T-cell (primary cell): ENCODE data around the gene CRLF1. TPM values are rescaled to one million over a fixed set of nuclear protein-coding genes. Genes with fewer than 3 reads are reported as not detected.

Experiments
- ATAC-seq, 4 experiments: fragments of 200-7000 bp in 3 of 4; fragments of 150-1000 bp in 1 of 4; cut with Tn5 transposase; replicated peaks in 1 of 4; 1 replicate in 3 of 4; 2 replicates in 1 of 4; pipeline ENCODE4 v1.10.0; 2021; ENCODE audit warnings: moderate library complexity in 3 of 4, mild to moderate bottlenecking in 2 of 4, moderate number of reproducible peaks in 1 of 4
- CTCF ChIA-PET, 2 donors: fragments of 300-600 bp; sonication (Branson Sonifier 250); formaldehyde crosslinking; loops; one replicate each; lab custom pipeline; 2022; ENCODE audit warnings: antibody characterized with exemption in 2 of 2; lab: Charles Lee
- POLR2A ChIA-PET, 2 donors: fragments of 300-600 bp; sonication (Branson Sonifier 250); formaldehyde crosslinking; loops; one replicate each; lab custom pipeline; 2022; ENCODE audit warnings: antibody characterized with exemption in 2 of 2; lab: Charles Lee
- DNase-seq, 35 experiments: peaks; one replicate each; pipeline versions ENCODE4 v3.0.0 to v3.0.0-alpha.2; 2013 to 2023
- H3K27ac ChIP-seq: one replicate; pipeline ENCODE4 v1.5.1; 2013; ENCODE audit warnings: low read length
- H3K27me3 ChIP-seq, 2 experiments: replicated peaks in 1 of 2; 1 replicate in 1 of 2; 2 replicates in 1 of 2; pipeline versions ENCODE4 v1.6.1 to v1.7.0; 2013; ENCODE audit warnings: low read length in 1 of 2, mixed read lengths in 1 of 2; ENCODE audit not compliant: control insufficient read depth in 2 of 2, insufficient read depth in 2 of 2; ENCODE audit errors: extremely low read depth in 1 of 2
- H3K36me3 ChIP-seq, 2 donors: 1 replicate in 1 of 2; 2 replicates in 1 of 2; pipeline versions ENCODE4 v1.6.1 to v1.7.0; 2013; ENCODE audit warnings: low read length in 1 of 2; ENCODE audit not compliant: control insufficient read depth in 2 of 2, insufficient read depth in 1 of 2; ENCODE audit errors: extremely low read depth in 1 of 2
- H3K4me1 ChIP-seq, 2 experiments: 1 replicate in 1 of 2; 2 replicates in 1 of 2; pipeline versions ENCODE4 v1.6.1 to v1.7.0; 2013; ENCODE audit warnings: low read length in 2 of 2, mixed read lengths in 1 of 2; ENCODE audit not compliant: insufficient read depth in 2 of 2, control insufficient read depth in 1 of 2; ENCODE audit errors: extremely low read depth in 1 of 2
- H3K4me3 ChIP-seq, 2 donors: 1 replicate in 1 of 2; 2 replicates in 1 of 2; pipeline versions ENCODE4 v1.5.1 to v1.7.0; 2013; ENCODE audit warnings: mild to moderate bottlenecking in 2 of 2, low read length in 1 of 2, moderate library complexity in 1 of 2; ENCODE audit not compliant: control insufficient read depth in 1 of 2; ENCODE audit errors: extremely low read depth in 1 of 2
- H3K9me3 ChIP-seq: 2 replicates; pipeline ENCODE4 v1.7.0; 2013
- H3K27ac Mint-ChIP-seq, 2 donors: one replicate each; pipeline ENCODE4 v1.8.0; 2020 to 2021; ENCODE audit warnings: mild to moderate bottlenecking in 2 of 2, mixed read lengths in 2 of 2
- H3K27me3 Mint-ChIP-seq, 2 donors: one replicate each; pipeline ENCODE4 v1.8.0; 2021 to 2022; ENCODE audit warnings: mixed read lengths in 2 of 2
- H3K36me3 Mint-ChIP-seq: one replicate; pipeline ENCODE4 v1.8.0; 2021; ENCODE audit warnings: mixed read lengths
- H3K4me1 Mint-ChIP-seq, 3 donors: one replicate each; pipeline ENCODE4 v1.8.0; 2020 to 2022; ENCODE audit warnings: mixed read lengths in 3 of 3, mild to moderate bottlenecking in 1 of 3
- H3K4me3 Mint-ChIP-seq, 3 donors: one replicate each; pipeline ENCODE4 v1.8.0; 2020 to 2022; ENCODE audit warnings: mild to moderate bottlenecking in 3 of 3, mixed read lengths in 3 of 3, moderate library complexity in 3 of 3
- H3K9me3 Mint-ChIP-seq, 3 donors: one replicate each; pipeline ENCODE4 v1.8.0; 2020 to 2022; ENCODE audit warnings: mixed read lengths in 3 of 3
- WGBS: methylation state at CpG from one replicate; pipeline ENCODE4 v1.1.5; 2013; ENCODE audit warnings: missing lambda C conversion rate; ENCODE audit not compliant: insufficient coverage; 5-methylcytosine and 5-hydroxymethylcytosine counted together
- total RNA-seq, 35 experiments: library from RNA in 6 of 35; stranded (reverse) in 6 of 35; fragments of 120-200 nt in 1 of 35; gene quantifications; one replicate each; pipeline versions ENCODE4 v1.2.1 to v1.2.4 and lab custom pipeline; 2013 to 2026

Gene CRLF1, protein sequence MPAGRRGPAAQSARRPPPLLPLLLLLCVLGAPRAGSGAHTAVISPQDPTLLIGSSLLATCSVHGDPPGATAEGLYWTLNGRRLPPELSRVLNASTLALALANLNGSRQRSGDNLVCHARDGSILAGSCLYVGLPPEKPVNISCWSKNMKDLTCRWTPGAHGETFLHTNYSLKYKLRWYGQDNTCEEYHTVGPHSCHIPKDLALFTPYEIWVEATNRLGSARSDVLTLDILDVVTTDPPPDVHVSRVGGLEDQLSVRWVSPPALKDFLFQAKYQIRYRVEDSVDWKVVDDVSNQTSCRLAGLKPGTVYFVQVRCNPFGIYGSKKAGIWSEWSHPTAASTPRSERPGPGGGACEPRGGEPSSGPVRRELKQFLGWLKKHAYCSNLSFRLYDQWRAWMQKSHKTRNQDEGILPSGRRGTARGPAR
- total RNA-seq (under 1 TPM in 2 of 5 donors, not detected in 3; 0.56 to 0.73 TPM), total RNA-seq (lab: John Stamatoyannopoulos, UW) (0 to 0.37 (median 0) reads per million in 29 experiments)
- not detected for total RNA-seq (2013)

DNA sequence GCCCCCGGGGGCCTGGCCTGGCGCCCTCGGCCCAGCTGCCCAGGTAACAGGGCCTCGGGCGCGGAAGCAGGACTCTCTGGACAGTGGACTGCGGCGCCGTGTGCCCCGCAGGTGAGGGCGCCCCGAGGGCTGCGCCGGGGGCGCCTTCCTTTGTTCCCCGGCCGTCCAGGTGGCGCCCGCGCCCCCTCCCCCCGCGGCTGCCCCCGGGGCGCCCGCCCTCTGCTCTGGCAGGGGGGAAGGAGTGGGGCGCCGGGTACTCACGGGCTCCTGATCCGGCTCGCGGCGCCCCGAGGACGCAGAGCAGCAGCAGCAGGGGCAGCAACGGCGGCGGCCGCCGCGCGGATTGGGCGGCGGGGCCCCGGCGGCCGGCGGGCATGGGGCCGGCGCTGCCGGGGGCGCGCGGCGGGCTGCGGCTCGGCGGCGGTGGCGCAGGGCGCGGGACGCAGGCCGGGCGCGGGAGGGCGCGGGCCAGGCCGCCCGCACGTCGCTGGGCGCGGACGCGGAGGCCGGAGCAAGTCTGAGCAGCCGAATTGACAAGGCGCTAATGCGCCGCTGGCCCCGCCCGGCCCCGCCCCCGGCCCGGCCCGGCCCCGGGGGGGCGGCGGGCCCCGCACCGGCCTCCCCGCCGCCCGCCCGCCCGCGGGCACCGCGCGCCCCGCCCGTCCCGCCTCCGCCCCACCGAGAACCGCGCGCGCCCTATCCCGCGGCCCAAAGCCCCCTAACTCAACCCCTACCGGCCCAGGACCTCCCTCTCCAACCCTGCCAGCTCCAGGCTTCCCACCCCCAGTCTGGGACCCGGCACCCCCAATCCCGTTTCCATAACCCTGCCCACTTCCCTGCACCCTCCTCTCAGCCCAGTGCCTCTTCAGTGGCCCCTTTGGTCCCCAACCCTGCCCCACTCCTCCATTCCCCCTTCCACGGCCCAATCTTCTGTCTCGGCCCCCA lies at the start of gene CRLF1:
TSS of gene CRLF1 (minus strand) at position 519 of the 945 bp plus-strand sequence. CDS start at position 376, 143 bp downstream.
- H3K27me3 Mint-ChIP-seq: peaks cover 47 to 71% of the 10 kb centered on the region in 2 donors
- H3K27ac Mint-ChIP-seq: no peak within 1 kb of the TSS
- no peaks in the 10 kb centered on the region for H3K9me3 ChIP-seq
- H3K36me3 Mint-ChIP-seq: no peaks in the 10 kb centered on the region
- peaks cover 7 to 30% (median 16%) of the 10 kb centered on the region in 3 donors for H3K4me1 Mint-ChIP-seq
- H3K9me3 Mint-ChIP-seq: no peaks in the 10 kb centered on the region
- WGBS: 4% methylated on average over 85 of the region's 116 CpGs
- no peak within 1 kb of the TSS for H3K27ac ChIP-seq
- ChIA-PET CTCF (interaction anchor here in 1 of 2 donors (0.6 kb wide), 1 partner anchor 50 kb away, joined by 3 read pairs; no protein-coding TSS in a partner anchor), POLR2A (no interaction called here)
- H3K27me3 ChIP-seq: peaks cover 14 to 89% of the 10 kb centered on the region in 2 experiments
- peak within 1 kb of the TSS in 2 of 3 donors; percentile 21 to 52 for H3K4me3 Mint-ChIP-seq
- peaks cover 0 to 36% of the 10 kb centered on the region in 2 experiments for H3K4me1 ChIP-seq
- H3K4me3 ChIP-seq: no peak within 1 kb of the TSS
- ATAC-seq (no peak), DNase-seq (no peak)
- H3K36me3 ChIP-seq: no peaks in the 10 kb centered on the region

DNA sequence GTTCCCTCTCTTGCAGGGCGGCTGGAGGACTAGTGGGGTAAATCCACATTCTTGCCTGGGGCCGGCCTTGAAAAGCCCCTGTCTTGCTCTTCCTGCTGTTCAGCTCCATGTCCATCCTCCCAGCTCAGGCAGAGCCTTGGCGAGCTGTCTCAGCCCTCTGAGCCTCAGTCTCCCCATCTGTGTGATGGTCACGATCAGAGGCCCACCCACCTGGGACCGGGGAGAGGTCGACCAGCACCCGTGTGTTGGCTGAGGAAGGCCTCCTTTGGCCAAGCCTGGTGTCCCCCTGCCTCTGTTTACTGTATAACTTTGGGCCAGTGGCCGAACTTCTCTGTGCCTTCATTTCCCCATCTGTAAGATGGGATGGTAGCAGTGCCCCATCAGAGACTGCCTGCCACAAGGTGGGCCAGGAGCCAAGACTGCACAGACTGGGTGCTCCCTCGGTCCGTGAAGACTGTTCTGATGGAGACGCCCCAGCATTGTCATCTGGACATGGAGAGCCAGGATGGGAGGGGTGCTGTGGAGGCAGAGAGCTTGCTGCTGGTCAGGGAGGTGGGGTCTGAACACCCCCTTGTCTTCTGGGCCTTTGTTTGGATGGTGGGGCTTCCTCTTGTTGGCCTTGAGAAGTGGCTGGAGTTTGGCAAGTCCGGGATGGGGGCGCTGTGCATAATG lies 48.7 kb upstream of the CRLF1 start:
- no peak for ATAC-seq
- Mint-ChIP-seq H3K4me1 (peaks cover 10 to 36% (median 23%) of the 10 kb centered on the region in 3 donors), H3K27ac (no peak overlapping the region), H3K4me3 (no peak overlapping the region), H3K36me3 (no peaks in the 10 kb centered on the region), H3K9me3 (no peaks in the 10 kb centered on the region), H3K27me3 (no peaks in the 10 kb centered on the region)
- no peaks in the 10 kb centered on the region for H3K27me3 ChIP-seq
- H3K27ac ChIP-seq: no peak overlapping the region
- H3K4me1 ChIP-seq: peaks cover 0 to 8% of the 10 kb centered on the region in 2 experiments
- ChIA-PET POLR2A (no interaction called here), CTCF (no interaction called here)
- no peak overlapping the region for H3K4me3 ChIP-seq
- no peak for DNase-seq
- WGBS: 98% methylated on average over 9 of the region's 13 CpGs
- H3K9me3 ChIP-seq: no peaks in the 10 kb centered on the region
- peaks cover 0 to 5% of the 10 kb centered on the region in 2 donors for H3K36me3 ChIP-seq

DNA sequence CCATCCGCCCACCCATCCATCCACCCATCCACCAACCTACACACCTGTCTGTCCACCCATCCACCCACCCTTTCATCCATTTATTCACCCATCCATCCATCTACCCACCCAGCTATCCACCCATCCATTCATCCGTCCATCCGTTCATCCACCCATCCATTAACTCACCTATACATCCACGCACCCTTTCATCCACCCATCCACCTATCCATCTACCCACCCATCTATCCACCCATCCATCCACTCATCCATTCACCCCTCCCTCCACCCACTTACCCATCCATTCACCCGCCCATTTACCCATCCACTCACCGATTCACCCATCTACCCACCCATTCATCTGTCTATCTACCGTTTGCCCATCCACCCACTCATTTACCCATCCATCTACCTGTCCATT lies 47.9 kb upstream of the CRLF1 start:
- Mint-ChIP-seq H3K4me1 (peaks cover 15 to 41% (median 28%) of the 10 kb centered on the region in 3 donors), H3K4me3 (no peak overlapping the region), H3K27me3 (no peaks in the 10 kb centered on the region), H3K9me3 (no peaks in the 10 kb centered on the region), H3K27ac (no peak overlapping the region), H3K36me3 (peaks cover 5% of the 10 kb centered on the region)
- ChIA-PET POLR2A (no interaction called here), CTCF (no interaction called here)
- no peak for ATAC-seq
- no peaks in the 10 kb centered on the region for H3K9me3 ChIP-seq
- no peaks in the 10 kb centered on the region for H3K27me3 ChIP-seq
- H3K4me3 ChIP-seq: no peak overlapping the region
- peaks cover 0 to 8% of the 10 kb centered on the region in 2 donors for H3K36me3 ChIP-seq
- 94% methylated on average over 7 of the region's 7 CpGs for WGBS
- H3K4me1 ChIP-seq: peaks cover 0 to 9% of the 10 kb centered on the region in 2 experiments
- H3K27ac ChIP-seq: no peak overlapping the region
- DNase-seq: no peak

DNA sequence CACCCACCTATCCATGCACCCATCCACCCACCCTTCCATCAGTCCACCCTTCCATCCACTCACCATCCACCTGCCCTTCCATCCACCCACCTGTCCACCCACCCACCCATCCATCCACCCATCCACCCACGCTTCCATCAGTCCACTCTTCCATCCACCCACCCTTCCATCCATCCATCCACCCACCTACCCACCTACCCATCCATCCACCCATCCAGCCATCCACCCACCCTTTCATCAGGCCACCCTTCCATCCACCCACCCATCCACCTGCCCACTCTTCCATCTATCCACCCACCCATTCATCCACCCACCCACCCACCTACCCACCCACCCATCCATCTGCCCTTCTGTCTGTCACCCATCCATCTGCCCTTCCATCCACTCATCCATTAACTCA lies 47.3 kb upstream of the CRLF1 start:
- H3K36me3 Mint-ChIP-seq: peaks cover 5% of the 10 kb centered on the region
- WGBS: 100% methylated on average over 1 of the region's 1 CpG
- H3K27ac ChIP-seq: no peak overlapping the region
- no peaks in the 10 kb centered on the region for H3K9me3 ChIP-seq
- ChIA-PET CTCF (no interaction called here), POLR2A (no interaction called here)
- peaks cover 0 to 8% of the 10 kb centered on the region in 2 donors for H3K36me3 ChIP-seq
- ATAC-seq (no peak), DNase-seq (no peak)
- H3K27ac Mint-ChIP-seq: no peak overlapping the region
- no peak overlapping the region for H3K4me3 ChIP-seq
- H3K27me3 Mint-ChIP-seq: no peaks in the 10 kb centered on the region
- H3K27me3 ChIP-seq: no peaks in the 10 kb centered on the region
- H3K4me1 ChIP-seq: peaks cover 0 to 14% of the 10 kb centered on the region in 2 experiments
- peaks cover 15 to 43% (median 28%) of the 10 kb centered on the region in 3 donors for H3K4me1 Mint-ChIP-seq
- H3K9me3 Mint-ChIP-seq: no peaks in the 10 kb centered on the region
- H3K4me3 Mint-ChIP-seq: no peak overlapping the region

DNA sequence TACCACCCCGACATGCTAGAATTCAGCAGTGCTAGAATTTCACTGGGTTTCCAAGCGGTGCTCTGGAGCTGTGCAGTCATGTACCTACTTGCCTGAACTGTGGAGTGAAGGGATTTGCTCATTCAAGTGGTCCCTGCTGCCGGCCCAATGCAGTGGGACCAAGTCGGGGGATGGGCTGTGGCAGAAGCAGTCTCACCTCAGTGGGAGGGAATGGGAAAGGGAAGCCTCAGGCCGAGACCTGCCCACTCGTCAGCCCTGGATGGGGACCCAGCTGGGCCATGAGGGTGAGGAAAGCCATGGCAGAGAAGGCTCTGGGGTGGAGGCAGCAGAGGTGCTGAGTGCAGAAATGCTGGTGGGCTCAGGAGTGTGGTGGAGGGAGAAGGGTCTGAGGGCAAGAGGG lies 45.1 kb upstream of the CRLF1 start:
- POLR2A ChIA-PET: interaction anchor here in 1 of 2 donors (0.6 kb wide), 1 partner anchor 77 kb away, joined by 6 read pairs; no protein-coding TSS in a partner anchor
- CTCF ChIA-PET: no interaction called here

More for the DNA sequence above, 45.1 kb upstream of the CRLF1 start:
- Mint-ChIP-seq H3K27ac (peak overlapping the region in 1 of 2 donors; percentile 22), H3K27me3 (no peaks in the 10 kb centered on the region), H3K36me3 (peaks cover 5% of the 10 kb centered on the region), H3K9me3 (no peaks in the 10 kb centered on the region), H3K4me3 (no peak overlapping the region), H3K4me1 (peaks cover 14 to 41% (median 22%) of the 10 kb centered on the region in 3 donors)
- H3K27ac ChIP-seq: no peak overlapping the region
- H3K4me1 ChIP-seq: peaks cover 0 to 17% of the 10 kb centered on the region in 2 experiments
- H3K36me3 ChIP-seq: peaks cover 0 to 8% of the 10 kb centered on the region in 2 donors
- DNase-seq (no peak), ATAC-seq (no peak)
- H3K9me3 ChIP-seq: no peaks in the 10 kb centered on the region
- no peak overlapping the region for H3K4me3 ChIP-seq
- peaks cover 0 to 2% of the 10 kb centered on the region in 2 experiments for H3K27me3 ChIP-seq
- 93% methylated on average over 5 of the region's 6 CpGs for WGBS
